NB4 (cell line): ENCODE measurements around the gene PRDM15.

Source experiments
- DNase-seq: peaks from one replicate; pipeline ENCODE4 v3.0.0; 2010; ENCODE audit warnings: low read depth
- H3K4me3 ChIP-seq: one replicate; pipeline ENCODE4 v1.5.1; 2011; ENCODE audit warnings: mild to moderate bottlenecking, low read depth, low read length, moderate library complexity
- MYC ChIP-seq: IDR thresholded peaks from 2 replicates; pipeline ENCODE4 v1.6.1; 2011; ENCODE audit warnings: low read depth, low read length
- POLR2A ChIP-seq: IDR thresholded peaks from 2 replicates; pipeline ENCODE4 v1.6.1; 2011; ENCODE audit warnings: mild to moderate bottlenecking; ENCODE audit not compliant: insufficient read length; ENCODE audit errors: extremely low read depth
- TF ChIP-seq, protein P1 (sequence below): IDR thresholded peaks from 2 replicates; pipeline ENCODE4 v1.6.1; 2011; ENCODE audit warnings: low read depth, low read length
- TF ChIP-seq, protein P2 (sequence below): IDR thresholded peaks from one replicate; pipeline ENCODE4 v1.5.1; 2012; ENCODE audit warnings: low read depth, low read length

PRDM15 gene

DNA sequence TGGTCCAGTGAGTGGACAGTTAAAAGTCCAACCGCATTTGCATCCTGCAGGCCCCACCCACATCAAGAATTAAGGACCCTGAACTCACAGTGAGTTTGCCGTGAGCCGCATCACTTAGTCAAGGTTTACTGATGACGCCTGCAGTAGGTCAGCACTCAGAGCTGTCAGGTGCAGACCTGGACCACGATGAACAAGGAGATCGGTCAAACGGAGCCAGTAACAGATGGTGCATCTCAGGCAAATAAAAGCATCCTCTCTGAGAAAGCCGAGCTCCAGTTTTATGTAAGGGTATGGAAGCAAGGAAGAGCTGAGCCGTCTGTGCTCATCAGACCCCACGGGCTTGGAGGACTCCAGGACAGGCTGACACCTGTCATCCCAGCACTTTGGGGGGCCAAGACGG lies 4.5 kb downstream of the PRDM15 start:
- no peak overlapping the region for H3K4me3 ChIP-seq
- TF ChIP-seq, protein P1, sequence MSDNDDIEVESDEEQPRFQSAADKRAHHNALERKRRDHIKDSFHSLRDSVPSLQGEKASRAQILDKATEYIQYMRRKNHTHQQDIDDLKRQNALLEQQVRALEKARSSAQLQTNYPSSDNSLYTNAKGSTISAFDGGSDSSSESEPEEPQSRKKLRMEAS, result no peak
- no peak for TF ChIP-seq MYC
- no peak for TF ChIP-seq POLR2A
- TF ChIP-seq, protein P2, sequence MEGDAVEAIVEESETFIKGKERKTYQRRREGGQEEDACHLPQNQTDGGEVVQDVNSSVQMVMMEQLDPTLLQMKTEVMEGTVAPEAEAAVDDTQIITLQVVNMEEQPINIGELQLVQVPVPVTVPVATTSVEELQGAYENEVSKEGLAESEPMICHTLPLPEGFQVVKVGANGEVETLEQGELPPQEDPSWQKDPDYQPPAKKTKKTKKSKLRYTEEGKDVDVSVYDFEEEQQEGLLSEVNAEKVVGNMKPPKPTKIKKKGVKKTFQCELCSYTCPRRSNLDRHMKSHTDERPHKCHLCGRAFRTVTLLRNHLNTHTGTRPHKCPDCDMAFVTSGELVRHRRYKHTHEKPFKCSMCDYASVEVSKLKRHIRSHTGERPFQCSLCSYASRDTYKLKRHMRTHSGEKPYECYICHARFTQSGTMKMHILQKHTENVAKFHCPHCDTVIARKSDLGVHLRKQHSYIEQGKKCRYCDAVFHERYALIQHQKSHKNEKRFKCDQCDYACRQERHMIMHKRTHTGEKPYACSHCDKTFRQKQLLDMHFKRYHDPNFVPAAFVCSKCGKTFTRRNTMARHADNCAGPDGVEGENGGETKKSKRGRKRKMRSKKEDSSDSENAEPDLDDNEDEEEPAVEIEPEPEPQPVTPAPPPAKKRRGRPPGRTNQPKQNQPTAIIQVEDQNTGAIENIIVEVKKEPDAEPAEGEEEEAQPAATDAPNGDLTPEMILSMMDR, result no peak
- no peak for DNase-seq

DNA sequence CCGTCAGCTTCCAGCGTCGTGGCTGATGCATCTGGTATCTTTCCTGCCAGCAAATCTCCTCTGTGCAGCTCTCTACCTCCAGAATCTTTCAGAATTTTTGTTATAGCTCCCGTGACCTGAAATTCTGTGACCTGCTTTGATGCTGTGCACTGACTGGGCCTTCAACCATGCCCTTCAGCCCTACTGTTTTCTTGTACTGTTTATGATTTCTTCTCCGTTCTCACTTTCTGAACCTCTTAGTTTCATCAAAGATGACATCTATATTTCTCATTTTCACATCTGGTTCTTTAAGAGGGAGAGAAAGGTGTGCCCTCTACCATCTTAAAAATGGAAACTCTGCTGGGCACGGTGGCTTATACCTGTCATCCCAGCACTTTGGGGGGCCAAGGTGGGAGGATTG lies 5.7 kb downstream of the PRDM15 start:
- no peak for DNase-seq
- H3K4me3 ChIP-seq, result no peak overlapping the region
- no peak for TF ChIP-seq MYC
- no peak for TF ChIP-seq POLR2A
- TF ChIP-seq, protein P2, result no peak
- TF ChIP-seq, protein P1, result no peak

DNA sequence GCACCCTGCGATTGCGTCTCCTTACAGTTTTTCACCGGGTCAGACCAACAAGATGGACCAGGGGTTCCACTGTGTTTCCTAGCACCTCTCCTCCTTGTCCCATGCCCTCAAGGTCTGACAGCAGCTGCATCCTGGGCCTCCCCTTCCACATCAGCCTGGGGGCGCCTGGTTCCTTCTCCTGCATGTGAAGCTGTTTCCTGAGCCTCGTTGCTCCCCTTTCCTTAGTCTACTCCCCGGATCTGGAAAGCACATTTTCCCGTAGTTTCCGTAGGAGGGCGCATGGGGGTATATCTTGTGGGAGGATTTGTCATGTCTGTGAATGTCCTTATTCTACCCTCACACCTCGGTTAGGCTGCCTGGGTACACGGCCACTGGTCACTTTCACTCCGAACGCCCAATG lies 6.1 kb downstream of the PRDM15 start:
- no peak for TF ChIP-seq MYC
- TF ChIP-seq POLR2A, result no peak
- H3K4me3 ChIP-seq, result no peak overlapping the region
- DNase-seq, result no peak

DNA sequence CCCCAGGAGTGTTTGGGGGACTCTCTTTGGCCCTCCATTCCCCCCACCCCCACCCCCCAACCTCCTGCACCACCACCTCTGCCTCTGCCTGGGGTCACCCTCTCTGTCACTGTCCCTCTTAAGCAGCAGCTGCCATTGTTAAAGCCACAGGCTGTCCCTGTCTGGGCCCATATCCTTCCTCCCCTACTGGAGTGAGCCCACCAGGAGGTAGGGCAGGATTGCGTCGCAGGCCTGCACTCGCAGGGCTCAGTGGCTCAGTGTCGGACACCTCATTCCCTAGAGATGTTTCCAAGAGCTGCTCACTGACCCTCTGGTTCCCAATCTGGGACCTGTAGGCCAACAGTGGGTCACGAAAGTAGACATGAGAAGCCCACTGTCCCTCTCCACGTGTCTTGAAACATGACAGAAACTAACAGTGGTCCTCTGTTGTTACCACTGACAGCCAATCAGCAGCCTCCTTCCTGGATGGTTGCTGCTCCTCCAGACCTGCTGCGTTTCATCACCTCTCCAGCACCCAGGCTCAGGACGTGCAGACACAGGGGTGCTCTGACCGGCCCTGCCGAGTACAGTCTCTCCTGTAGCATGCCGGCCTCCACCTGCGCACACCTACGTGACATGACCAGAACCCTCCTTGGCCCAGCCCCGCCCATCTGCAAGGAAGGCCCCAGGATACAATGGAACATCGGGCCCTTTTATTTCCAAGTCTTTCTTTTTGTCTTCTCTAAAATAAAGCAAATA lies 7.7 kb downstream of the PRDM15 start:
- TF ChIP-seq, protein P1, result no peak
- TF ChIP-seq POLR2A, result no peak
- TF ChIP-seq MYC, result no peak
- TF ChIP-seq, protein P2, result no peak
- no peak overlapping the region for H3K4me3 ChIP-seq
- DNase-seq, result no peak

DNA sequence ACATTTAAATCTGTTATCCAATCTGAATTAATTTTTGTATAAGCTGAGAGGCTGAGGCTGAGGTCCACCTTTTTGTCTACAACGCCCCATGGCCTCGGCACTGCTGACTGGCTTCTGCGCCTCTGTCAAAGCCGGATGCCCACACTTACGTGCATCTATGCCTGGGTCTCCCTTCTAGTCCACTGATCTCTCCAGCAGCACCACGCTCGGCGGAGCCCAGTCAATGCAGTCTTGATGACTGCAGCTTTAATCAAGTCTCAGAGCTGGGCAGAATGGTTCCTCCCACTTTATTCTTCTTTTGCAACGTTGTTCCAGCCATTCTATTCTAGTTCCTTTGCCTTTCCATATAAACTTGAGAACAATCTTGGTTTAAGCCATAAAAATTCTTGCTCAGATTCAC lies 9.4 kb downstream of the PRDM15 start:
- TF ChIP-seq, protein P2, result no peak
- TF ChIP-seq POLR2A (no peak), MYC (no peak)
- TF ChIP-seq, protein P1, result no peak
- no peak overlapping the region for H3K4me3 ChIP-seq
- DNase-seq, result no peak

DNA sequence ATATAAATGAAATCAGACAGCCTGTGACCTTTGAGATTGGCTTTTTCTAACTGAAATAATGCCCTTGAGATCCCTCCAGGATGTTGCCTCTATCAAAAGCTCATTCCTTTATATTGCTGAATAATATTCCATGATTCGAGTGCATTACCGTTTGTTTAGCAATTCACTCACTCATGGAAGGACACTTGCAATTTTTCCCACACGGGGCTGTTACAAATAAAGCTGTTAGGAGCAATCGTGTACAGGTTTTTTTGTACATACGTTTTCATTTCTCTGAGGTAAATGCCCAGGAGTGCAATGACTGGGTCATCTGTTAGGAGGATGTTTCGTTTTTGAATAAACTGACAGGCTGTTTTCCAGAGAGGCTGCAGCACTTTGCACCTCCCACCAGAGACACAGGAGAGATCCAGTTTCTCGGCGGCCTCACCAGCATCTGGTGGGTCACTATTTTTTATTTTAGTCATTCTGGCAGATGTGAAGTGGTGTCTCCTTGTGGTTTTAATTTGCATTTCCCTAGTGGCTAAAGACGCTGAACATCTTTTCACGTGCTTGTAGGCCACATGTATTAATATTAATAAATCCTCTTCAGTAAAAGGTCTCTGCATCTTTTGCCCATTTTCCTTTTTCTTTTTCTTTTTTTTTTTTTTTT lies 11.0 kb downstream of the PRDM15 start:
- no peak overlapping the region for H3K4me3 ChIP-seq
- no peak for DNase-seq
- TF ChIP-seq MYC, result no peak

DNA sequence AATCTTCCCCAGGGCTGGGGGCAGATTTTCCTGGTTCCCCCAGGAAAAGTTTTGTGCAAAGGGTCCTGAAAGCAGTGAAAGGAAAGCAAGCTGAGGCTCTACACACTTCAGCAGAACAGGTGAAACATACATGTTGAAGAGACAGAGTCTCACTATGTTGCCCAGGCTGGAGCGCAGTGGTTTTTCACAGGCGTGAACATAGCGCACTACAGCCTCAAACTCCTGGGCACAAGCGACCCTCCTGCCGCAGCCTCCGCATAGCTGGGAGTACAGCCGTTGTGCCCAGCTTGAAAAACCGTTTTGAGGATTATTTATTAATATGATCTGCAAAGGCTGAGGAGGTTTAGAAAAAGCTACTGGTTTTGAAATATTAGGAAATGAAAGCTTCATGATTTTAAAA lies 11.8 kb downstream of the PRDM15 start:
- no peak overlapping the region for H3K4me3 ChIP-seq
- TF ChIP-seq, protein P2, result no peak
- TF ChIP-seq, protein P1, result no peak
- TF ChIP-seq POLR2A (no peak), MYC (no peak)
- DNase-seq, result no peak
